Stimulated activated CD8-positive, alpha-beta memory T cell treated with anti-CD3 and anti-CD28 coated beads, Interleukin-15, amount 100 ng/mL, for 4 hours (primary cell): ENCODE measurements around the gene PIK3IP1.
"Not testable (repeated sequence)": the region's sequence is repeated elsewhere in the genome, so short reads cannot be mapped to it uniquely, and the experiment has no call there.

ENCODE experiments used
- DNase-seq, 2 donors: peaks; one replicate each; pipeline ENCODE4 v3.0.0-alpha.2; 2020; ENCODE audit warnings: low read depth in 2 of 2

Gene PIK3IP1, protein sequence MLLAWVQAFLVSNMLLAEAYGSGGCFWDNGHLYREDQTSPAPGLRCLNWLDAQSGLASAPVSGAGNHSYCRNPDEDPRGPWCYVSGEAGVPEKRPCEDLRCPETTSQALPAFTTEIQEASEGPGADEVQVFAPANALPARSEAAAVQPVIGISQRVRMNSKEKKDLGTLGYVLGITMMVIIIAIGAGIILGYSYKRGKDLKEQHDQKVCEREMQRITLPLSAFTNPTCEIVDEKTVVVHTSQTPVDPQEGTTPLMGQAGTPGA

DNA sequence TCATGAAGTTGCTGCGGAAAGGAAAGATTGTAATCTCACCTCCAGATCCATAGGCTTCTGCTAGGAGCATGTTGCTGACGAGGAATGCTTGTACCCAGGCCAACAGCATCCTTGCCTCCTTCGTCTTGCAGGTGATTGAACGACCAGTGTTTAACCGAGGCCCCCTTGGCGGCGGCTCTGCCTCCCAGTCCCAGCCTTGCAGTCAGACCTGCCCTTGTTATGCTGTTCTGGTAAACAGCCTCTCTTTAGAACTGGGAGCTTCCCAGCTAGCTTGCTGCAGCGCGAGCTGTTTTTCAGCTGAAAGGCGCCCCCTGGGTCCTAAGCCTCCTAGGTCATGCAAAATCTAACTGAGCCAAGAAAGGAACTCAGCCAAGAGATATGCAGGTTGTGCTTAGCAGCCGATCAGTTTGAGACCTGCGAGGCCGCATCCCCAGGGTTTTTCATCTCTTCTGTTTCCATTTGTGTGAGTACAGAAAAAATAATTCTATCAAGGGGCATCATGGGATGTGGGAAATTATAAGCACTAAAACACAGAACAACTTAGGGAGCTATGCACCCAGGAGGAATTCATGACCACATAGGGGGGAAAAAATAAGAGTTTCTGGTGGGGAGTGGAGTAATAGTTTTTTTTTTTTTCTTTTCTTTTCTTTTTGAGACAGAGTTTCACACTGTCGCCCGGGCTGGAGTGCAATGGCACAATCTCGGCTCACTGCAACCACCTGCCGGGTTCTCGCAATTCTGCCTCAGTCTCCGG is at the start of gene PIK3IP1:
Gene PIK3IP1 (minus strand): TSS at position 253 of the 754 bp plus-strand sequence. CDS start 144 bp downstream, at position 109.
- peak; percentile 64 to 77 for DNase-seq

DNA sequence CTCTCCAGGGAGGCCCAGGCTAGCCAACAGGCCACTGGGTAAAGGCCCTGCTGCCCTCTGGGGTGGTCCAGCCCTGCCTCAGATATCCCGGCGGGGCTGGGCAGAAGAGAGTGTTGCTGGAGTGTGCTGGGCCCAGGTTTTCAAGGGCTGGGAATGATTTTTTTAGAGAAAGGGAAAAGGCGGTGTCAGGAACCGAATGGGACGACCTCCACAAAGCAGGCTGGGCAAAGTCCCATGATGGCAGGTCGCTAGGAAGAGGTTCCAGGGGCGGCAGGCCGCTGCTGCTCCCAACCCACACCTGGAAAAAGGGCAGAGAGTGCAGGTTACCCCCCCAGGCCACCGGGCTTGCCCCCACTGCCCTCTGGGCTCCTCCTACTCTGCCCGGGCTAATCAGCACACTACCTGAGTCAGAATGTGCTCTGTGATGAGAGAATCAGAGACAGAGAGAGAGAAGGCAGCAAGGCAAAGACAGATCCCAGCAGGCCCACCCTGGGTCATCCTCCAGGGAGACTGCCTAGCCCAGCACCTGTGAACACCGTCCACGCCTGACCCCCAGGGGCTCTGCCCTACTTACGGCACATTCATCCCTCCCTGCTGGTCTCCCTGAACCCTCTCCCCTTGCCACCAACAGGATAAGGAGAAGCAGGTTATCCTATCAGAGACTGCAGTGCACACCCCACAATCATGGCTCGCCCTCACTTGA is 49.2 kb upstream of the PIK3IP1 start:
- DNase-seq, result no peak

DNA sequence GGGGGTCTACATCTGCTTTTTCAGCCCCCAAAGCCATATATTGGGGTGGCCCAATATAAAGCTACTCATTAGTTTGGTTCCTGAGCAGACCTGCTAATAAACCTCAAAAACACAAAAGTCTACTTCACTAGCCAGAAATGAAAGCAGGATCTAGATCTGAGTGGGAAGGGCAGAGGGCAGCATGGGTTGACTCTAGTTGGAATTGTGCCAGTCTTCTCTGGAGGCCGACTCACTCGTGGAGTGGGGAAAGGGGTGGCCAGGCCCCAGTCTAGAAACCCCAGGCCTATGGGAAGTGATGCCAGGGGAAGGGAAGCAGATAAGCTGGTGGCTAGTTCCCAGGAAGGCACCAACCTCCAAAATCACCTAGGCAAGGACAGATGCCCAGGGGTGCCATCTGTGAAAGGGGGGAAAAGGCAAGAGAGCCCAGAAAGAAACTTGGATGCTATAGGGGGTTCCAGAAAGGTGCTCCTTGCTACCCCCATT is 48.5 kb upstream of the PIK3IP1 start:
- DNase-seq, result no peak

DNA sequence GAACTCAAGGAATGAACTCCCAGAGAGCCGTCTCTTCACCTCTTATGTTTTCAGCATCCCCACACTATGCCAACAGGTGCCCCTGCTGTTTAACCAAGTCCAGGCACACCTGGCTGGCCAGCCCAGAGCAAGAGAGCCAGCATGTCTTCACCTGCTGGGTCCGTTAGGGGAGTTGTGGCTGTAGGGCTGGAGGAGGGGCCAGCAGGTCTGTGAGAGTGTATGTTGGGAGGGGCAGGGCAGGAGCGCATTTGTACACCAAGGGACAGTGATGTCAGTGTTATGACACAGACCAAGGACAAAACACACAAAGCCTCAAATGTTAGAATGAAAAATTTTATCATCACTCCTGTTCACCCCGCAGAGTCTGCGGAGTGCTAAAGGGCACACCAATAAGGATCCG is 48.1 kb upstream of the PIK3IP1 start:
- no peak for DNase-seq

DNA sequence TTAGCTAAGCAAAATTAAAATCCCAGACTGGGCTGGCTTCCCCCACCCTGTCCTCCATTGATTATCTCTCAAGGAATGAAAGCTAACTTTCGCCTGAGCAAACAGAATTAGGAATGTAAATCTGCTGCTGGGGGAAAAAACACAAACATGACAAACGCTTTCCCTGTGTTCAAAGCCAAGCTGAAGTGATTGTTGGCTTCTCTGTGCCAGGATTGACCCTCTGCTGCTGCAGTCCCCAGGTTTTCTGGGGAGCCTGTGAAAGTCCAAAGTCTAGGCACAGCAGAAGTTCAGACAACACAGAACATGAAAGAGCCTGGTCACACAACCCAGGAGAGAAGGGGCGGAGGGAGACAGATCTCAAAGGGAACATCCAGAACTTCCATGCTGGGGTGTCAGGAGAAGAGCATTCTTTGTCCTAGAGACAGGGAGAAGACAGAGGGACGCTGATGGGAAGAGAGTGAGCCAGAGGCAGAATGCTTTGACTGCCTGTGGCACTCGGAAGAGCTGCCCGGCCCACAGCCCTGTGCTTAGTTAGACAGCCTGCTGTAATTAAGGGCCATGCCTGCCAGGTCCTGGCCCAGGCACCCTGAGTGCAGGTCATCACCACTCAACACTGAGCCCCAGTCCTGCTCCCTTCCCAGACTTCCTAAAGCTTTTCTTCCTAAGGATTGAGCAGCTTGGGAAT is 47.0 kb upstream of the PIK3IP1 start:
- no peak for DNase-seq

DNA sequence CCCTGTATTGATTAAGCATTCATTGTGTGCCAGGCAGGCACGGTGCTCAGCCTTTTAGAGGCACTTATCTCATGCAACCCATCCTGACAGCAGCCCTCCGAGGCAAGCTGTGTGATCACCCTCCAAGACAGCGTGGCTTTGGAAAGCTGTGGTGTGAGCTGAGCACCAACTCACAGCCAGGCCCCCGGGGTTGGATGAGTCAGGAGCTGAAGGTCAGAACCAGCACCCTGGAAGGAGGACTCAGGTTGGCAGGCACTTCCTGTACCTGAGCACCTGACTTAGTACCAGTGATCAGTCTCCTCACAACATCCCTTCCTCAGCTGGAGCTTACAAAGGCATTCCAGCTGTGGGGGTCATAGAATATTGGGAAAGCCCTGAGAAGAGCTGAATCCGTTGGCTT is 44.9 kb upstream of the PIK3IP1 start:
- DNase-seq, result no peak

DNA sequence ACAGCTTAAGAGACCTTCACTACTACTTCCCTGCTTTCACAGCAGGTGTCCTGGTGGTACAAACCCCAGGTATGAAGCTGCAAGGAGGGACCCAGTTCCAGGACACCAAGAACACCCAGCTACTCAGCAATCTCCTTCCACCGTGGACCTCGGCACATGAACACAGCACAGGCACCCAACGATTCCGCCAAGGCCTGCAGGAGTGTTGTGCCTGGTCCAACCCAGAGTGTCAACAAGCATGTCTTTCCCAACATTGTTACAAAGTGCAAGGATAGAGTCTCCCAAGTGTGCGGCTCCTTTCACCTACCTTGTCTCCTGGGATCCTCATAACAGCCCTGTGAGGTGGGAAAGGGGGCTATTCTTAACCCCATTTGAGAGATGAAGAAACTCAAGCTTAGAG is 42.0 kb upstream of the PIK3IP1 start:
- DNase-seq, result no peak

DNA sequence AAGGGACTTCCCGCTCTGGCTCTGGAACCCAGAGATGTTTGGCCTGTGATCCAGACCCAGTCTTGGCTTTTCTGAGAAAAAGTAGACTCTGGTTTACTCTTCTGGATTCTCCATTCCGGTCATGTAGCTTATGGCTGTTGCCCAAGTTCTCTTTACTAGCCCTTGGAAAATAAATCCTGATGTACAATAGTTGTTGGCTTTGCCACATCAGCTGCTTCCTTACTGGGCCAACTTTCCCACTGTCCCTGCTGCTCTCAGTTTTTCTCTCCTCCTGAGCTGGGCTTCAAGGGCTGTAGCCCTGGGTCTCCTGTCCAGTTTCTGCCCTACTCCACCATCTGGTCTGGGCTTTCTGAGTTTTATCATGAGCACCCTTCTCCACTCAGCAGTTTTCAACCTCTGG is 41.4 kb upstream of the PIK3IP1 start:
- no peak for DNase-seq

DNA sequence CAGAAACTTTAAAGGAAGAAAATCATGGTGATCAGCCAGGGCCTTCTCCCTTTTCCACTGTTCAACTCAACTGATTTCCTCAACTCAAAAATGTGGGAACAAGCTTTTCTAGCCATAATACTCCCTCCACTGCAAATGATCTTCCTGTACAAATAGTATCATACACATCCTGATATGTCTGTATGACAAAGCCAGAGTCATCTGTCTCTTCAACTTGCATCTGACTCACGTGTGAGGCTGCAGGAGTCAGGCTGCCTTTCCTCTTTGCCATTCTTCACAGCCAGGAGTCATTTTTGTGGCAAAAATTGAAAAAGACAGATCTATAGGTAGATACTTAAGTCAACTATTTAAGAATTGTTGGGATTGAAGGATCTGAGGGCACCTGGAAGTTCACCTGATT is 40.6 kb upstream of the PIK3IP1 start:
- DNase-seq, result no peak

DNA sequence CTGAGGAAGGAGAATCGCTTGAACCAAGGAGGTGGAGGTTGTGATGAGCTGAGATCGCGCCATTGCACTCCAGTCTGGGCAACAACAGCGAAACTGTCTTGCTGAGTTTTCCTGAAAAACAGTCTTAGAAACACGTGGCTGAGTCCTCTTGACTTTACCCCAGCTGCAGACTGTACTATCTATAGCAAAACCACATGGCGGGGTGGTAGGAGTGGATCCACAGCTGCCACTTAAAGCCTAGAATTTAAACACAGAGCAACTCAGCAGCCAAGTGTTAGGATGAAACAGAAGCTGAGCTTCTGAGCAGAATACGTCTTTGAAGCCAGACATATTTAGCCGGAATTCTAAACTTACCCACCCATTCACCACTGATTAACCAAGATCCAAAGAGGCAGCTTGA is 39.7 kb upstream of the PIK3IP1 start:
- DNase-seq, result no peak

DNA sequence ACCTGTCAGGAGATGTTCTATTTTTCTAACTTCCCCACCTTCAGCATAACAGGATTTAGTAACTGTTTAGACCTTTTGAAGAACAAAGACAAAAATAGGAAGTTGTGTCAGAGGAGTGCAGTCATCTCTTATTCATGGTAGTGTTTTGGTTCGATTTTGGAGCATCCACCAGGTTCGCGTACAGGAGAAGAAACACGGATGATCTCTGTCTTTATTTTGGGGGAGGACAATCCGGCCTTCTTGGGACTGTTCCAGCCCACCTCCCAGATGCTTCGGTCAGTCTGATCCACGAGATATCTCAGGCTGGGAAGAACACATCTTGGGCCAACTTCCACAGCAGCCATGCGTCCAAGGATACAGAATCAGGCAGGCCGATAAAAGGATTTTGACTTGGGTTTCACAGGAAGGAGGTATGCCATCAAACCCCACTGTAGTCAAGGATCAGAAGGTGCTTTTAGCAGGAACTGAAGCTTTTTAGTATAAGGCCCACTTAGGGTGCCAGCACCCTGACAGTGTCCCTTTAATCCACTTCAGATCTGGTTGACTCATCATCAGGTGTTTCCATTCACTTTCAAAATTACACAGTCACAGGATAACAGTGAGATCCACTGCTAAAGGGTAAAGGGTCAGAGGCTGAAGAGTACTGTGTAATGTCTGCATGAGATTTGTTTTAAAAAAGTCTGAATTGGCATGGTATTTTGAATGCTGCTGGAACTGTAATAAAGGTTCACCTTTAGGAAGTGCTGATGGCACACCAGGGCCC is 37.3 kb upstream of the PIK3IP1 start:
- no peak for DNase-seq

DNA sequence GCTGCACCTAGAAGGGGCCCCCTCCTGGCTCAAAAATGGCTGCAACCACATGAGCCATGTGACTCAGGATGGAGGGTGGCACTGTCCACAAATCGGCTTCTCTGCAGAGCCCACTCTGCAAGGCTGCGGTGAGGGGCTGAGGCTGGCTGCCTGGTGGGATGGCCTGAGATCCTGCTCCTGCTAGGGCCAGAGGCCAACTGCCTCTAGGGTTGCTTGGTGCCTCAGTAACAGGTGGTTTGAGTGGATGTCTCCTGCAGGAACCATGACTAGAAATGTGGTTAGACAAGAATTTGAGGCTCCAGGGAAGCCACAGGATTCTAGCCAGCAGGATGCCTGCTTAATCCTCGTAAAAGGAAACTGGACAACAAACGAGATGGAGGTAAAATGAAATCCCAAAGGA is 36.7 kb upstream of the PIK3IP1 start:
- DNase-seq, result no peak

DNA sequence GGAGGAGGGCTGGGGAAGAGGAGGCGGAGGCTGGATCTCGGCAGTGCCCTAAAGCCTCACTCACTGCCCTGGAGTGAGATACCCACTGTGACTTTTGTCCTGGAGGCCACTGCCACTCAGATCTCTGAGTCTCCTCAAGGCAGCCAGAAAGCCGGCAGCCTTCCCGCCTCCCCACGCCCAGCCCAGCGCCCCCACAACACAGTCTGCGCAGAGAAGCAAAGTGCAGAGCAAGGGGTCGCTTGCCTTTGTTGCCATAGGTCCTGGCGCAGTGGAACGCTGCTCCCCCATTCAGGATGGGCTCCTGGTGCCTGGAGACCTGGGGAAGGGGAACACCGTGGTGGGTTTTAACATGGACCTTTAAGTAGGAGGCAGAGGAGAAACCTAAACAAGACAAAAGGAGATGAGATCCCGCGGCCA is 36.3 kb upstream of the PIK3IP1 start:
- DNase-seq, result no peak

DNA sequence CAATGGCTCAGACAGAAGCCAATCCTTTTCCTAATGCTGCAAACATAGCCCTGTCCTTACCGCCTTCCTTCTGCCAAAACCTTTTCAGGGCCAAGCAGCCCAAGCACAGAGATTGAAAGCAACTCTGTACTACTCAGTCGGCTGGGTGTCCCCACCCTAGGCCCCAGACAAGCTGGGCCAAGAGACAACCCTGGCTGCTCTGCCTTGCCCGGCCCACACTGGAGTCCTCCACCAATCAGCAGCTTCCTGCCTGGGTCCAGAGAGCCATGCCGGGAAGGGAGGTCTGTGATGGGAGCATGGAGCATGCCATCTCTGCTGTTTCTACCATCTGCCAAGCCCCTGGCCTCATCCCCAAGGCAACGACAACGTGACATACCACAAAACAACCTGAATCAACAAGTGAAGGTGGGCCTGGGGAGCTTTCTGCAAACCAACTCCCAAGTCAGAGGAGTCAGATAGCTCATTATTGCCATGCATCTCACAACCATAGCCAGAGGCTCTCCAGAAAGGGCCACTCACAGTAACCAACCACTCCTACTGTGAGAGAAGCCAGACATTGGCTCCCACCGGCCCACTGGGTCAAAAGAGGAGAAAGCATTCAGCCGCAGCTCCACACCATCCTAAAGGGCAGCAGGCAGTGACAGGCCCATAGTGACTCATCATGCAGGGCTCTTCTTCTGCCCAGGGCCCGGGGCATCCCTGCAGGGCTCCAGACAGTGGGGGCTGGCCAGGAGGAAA is 35.7 kb upstream of the PIK3IP1 start:
- no peak for DNase-seq

DNA sequence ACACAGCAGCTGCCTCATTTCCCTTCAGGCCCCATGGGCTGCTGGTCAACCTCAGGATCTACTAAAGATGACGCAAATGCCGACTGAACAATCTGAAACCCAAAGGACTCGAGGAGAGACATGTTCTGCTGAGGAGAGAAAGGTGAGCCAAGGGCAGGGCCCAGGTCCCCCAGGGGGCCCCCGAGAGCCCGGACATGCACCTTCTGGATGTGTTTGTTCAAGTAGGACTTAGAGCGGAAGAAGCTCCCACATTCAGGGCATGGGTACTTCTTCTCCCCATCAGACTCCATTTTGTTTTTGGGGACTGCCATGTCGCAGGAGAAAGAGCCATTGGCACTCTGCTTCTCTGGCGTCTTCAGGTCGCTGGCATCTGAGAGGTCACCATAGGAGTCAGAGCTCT is 34.6 kb upstream of the PIK3IP1 start:
- no peak for DNase-seq

DNA sequence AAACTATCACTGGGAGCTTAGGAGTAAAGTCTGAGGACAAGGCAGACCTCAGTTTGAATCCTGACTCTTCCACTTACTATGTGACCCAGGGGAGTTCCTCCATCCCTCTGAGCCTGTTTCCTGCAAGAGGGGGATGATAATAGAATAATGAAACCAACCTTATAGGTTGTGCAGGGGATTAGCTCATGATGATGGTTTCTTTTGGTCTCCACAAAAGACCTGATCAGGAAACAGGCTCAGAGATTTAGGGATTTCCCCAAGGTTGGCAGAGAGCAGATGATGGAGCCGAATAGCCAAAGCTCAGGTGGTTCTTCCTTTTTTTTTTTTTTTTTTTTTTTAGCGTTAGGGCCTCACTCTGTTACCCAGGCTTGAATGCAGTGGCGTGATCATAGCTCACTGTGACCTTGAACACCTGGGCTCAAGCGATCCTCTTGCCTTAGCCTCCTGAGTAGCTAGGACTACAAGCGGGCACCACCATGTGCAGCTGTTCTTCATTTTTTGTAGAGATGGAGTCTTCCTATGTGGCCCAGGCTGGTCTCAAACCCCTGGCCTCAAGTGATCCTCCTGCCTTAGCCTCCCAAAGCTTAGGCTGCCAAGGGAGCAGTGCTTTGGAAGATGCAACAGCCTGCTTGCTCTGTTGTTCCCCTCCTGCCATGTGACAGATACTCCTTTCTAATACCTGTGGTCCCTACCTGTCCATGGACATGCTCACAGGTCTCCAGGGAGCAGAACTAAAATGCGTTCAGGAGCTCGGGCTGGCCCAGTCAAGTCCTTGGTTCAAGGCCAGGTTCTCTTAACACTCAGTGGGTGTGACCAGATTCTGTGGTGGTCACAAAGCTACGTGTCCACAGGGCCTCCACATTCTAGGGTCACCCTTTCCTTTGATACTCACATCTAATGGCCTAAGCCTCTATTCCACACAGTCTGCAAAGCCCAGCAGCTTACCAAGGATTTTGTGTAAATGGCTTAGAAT is 31.6 kb upstream of the PIK3IP1 start:
- no peak for DNase-seq

DNA sequence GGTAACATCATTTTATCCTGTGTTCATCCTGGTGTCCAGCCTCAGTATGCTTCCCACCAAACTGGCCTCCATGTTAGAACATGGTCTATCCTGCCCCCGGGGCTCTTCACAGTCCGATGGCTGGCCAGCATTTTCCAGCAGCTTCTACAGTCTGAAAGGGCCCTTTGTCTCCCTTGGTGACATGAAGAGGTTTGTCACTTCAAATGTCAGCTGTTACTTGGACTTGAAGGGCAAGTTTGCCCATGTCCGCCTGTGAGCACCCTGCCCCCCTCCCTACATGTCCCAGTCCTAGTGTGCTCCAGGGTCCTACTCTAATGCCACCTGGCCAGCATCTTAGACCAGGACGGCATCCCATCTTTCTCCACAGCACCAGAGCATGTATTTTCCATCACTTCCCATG is 29.1 kb upstream of the PIK3IP1 start:
- DNase-seq, result no peak

DNA sequence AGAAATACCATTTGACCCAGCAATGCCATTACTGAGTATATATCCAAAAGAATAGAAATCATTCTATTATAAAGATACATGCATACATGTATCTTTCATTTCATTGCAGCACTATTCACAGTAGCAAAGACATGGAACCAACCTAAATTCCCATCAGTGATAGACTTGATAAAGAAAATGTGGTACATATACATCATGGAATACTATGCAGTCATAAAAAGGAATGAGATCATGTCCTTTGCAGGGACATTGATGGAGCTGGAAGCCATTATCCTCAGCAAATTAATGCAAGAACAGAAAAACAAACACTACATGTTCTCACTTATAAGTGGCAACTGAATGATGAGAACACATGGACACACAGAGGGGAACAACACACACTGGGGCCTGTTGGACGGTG is 21.9 kb upstream of the PIK3IP1 start:
- not testable (repeated sequence) for DNase-seq

DNA sequence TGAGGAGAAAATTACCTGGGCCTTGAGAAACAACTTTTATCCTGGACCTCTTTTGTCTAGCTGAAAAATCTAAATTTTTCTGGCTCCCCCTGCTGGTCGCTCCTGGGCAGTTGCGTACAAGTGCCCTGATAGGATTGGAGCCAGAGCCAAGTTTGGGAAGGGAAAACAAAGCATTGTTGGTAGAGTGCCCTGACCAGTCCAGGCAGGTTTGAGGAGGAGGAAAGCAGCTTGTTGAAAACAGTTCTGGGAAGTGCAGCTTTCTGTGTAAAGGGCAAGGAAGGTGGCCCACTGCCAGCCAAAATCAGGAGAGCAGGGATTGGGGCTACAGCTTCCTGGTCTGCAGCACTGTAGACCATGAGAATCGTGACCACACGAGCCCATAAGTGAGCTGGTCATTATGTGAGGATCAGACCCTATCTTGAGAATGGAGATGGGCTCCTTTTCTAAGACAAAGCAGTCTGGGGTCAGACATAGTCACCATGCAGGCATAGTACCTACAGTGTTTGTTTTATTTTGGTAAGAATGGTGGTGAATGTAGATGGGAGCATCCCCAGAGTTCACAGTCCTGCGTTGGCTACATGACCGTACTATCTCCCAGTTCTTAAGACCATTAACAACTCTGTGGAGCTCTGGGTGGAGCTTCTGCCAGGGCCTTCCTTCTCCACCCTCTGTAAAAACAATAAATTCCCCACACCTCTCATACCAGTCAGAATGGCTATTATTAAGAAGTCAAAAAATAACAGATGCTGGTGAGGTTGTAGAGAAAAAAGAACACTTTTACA is 21.3 kb upstream of the PIK3IP1 start:
- DNase-seq, result peak in 1 of 2 donors; percentile 31
